ENCODE data around the gene PCDHA5. TPM values are rescaled to one million over a fixed set of nuclear protein-coding genes. Genes with fewer than 3 reads are reported as not detected.
"Not testable (repeated sequence)": the region's sequence is repeated elsewhere in the genome, so short reads cannot be mapped to it uniquely, and the experiment has no call there.

The PCDHA5 gene
- 2.4 and 2.7 TPM in 2 replicates for total RNA-seq (ENCODE audit: low replicate concordance)

DNA sequence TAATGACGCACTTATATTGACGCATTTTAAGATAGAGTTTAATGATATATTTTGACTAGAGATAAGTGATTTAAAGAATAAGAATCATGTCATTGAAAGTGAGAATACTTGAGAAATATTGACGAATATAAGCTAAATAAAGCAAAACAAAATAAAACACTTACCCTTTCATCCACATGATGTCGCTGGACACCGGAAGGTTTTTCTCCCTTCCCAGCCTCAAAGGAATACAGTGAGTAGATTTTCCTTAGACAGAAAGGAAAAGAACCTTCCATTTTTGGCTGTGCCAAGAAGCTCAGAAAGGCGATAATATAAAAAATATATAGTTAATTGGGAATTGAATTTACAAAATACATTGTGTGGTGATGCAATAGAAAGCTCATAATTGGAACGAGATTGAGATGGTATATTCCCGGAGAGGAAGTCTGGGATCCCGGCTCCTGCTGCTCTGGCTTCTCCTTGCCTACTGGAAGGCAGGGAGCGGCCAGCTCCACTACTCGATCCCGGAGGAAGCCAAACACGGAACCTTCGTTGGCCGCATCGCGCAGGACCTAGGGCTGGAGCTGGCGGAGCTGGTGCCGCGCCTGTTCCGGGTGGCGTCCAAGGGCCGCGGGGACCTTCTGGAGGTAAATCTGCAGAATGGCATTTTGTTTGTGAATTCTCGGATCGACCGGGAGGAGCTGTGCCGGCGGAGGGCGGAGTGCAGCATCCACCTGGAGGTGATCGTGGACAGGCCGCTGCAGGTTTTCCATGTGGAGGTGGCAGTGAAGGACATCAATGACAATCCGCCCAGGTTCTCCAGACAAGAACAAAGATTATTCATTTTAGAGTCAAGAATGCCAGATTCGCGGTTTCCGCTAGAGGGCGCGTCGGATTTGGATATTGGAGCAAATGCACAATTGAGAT, at the start of gene PCDHA5:
Gene PCDHA5, plus strand, starts transcription at position 239 of the 906 bp plus-strand sequence.
- H3K9me3 Mint-ChIP-seq, result peaks cover 26% of the 10 kb centered on the region
- no peaks in the 10 kb centered on the region for H3K79me2 ChIP-seq (ENCODE audit: low read depth)
- H3K27ac Mint-ChIP-seq, result no peak within 1 kb of the TSS

DNA sequence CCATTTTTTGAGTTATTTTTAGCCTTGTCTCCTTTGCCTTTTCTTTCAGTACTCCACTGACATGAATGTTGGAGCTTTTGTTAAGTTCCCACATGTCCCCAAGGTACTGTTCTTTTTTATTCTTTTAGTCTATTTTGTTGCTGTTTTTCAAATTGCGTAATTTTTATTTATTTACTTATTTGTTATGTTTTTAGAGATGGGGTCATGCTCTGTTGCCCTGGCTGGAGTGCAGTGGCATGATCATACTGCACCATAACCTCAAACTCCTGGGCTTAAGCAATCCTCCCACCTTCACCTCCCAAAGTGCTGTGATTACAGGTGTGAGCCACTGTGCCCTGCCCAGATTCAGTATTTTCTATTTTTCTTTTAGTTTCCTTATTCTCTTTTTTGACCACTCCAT, 40.9 kb upstream of the PCDHA5 start:
- H3K9me3 Mint-ChIP-seq, result peaks cover 57% of the 10 kb centered on the region
- no peak overlapping the region for H3K27ac Mint-ChIP-seq

More for the DNA sequence above, at the start of gene PCDHA5:
- Histone ChIP-seq H3K27ac (no peak within 1 kb of the TSS), H2AFZ (replicated peaks) (no peak within 1 kb of the TSS), H3K9me3 (ENCODE audit: low read depth) (no peaks in the 10 kb centered on the region), H3K27me3 (no peaks in the 10 kb centered on the region), H3K4me1 (no peaks in the 10 kb centered on the region), H3F3A (ENCODE audit: low read depth) (no peaks in the 10 kb centered on the region), H3K9ac (no peak within 1 kb of the TSS), H4K20me1 (ENCODE audit: low read depth) (no peaks in the 10 kb centered on the region), H3K4me3 (no peak within 1 kb of the TSS), H3K36me3 (no peaks in the 10 kb centered on the region), H3K4me2 (no peak within 1 kb of the TSS)
- Mint-ChIP-seq H3K27me3 (ENCODE audit: insufficient read depth, low read depth) (no peaks in the 10 kb centered on the region), H3K4me1 (no peaks in the 10 kb centered on the region), H3K36me3 (peaks cover 31% of the 10 kb centered on the region), H3K4me3 (no peak within 1 kb of the TSS)
- no peak for TF ChIP-seq EZH2phosphoT487 (IDR thresholded peaks at IDR 0.05)
- no peak for TF ChIP-seq EZH2 (IDR thresholded peaks at IDR 0.05)
- TF ChIP-seq, protein P1, sequence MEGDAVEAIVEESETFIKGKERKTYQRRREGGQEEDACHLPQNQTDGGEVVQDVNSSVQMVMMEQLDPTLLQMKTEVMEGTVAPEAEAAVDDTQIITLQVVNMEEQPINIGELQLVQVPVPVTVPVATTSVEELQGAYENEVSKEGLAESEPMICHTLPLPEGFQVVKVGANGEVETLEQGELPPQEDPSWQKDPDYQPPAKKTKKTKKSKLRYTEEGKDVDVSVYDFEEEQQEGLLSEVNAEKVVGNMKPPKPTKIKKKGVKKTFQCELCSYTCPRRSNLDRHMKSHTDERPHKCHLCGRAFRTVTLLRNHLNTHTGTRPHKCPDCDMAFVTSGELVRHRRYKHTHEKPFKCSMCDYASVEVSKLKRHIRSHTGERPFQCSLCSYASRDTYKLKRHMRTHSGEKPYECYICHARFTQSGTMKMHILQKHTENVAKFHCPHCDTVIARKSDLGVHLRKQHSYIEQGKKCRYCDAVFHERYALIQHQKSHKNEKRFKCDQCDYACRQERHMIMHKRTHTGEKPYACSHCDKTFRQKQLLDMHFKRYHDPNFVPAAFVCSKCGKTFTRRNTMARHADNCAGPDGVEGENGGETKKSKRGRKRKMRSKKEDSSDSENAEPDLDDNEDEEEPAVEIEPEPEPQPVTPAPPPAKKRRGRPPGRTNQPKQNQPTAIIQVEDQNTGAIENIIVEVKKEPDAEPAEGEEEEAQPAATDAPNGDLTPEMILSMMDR (IDR thresholded peaks at IDR 0.05), result no peak
- DNase-seq (ENCODE audit: low spot score), result no peak

DNA sequence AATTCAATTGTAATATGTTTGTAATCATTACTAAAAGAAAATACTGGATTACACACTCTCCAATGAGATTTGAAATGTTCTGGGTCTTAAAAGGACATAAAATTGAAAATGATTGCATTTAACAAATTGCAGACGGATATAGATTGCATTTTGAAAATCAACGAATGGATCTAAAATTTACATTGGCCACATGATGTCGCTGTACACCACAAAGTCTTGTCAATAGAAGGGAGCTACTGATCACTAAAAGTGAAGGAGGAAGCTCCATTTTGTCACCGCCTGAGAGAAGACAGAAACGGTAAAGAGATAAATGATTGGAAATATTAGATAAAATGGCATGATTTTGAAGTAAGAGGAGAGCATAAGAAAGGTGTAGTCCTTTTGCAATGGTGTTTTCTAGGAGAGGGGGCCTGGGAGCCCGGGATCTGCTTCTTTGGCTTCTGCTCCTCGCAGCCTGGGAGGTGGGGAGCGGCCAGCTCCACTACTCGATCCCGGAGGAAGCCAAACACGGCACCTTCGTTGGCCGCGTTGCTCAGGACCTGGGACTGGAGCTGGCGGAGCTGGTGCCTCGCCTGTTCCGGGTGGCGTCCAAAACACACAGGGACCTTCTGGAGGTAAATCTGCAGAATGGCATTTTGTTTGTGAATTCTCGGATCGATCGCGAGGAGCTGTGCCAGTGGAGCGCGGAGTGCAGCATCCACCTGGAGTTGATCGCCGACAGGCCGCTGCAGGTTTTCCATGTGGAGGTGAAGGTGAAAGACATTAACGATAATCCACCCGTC, 35.3 kb upstream of the PCDHA5 start, which contains the start of gene PCDHA1:
Gene PCDHA1, plus strand, starts transcription at position 236 of the 782 bp plus-strand sequence.
- H3K9me3 Mint-ChIP-seq, result peaks cover 42% of the 10 kb centered on the region
- no peaks in the 10 kb centered on the region for H3K4me1 Mint-ChIP-seq
- no peak within 1 kb of the TSS for H3K4me3 Mint-ChIP-seq
- H3K4me3 ChIP-seq, result no peak within 1 kb of the TSS
- H3K79me2 ChIP-seq (ENCODE audit: low read depth), result no peaks in the 10 kb centered on the region
- no peak within 1 kb of the TSS for H3K4me2 ChIP-seq
- H4K20me1 ChIP-seq (ENCODE audit: low read depth), result no peaks in the 10 kb centered on the region
- H3K9me3 ChIP-seq (ENCODE audit: low read depth), result peaks cover 7% of the 10 kb centered on the region
- no peaks in the 10 kb centered on the region for H3K36me3 Mint-ChIP-seq
- no peak for DNase-seq (ENCODE audit: low spot score)
- H3K9ac ChIP-seq, result no peak within 1 kb of the TSS
- no peak for TF ChIP-seq EZH2 (IDR thresholded peaks at IDR 0.05)
- TF ChIP-seq, protein P1 (IDR thresholded peaks at IDR 0.05), result peak; percentile 37
- H2AFZ ChIP-seq (replicated peaks), result no peak within 1 kb of the TSS
- H3K36me3 ChIP-seq, result no peaks in the 10 kb centered on the region
- H3K27ac ChIP-seq, result no peak within 1 kb of the TSS
- no peak within 1 kb of the TSS for H3K27ac Mint-ChIP-seq
- H3K27me3 ChIP-seq, result no peaks in the 10 kb centered on the region
- peaks cover 2% of the 10 kb centered on the region for H3K27me3 Mint-ChIP-seq (ENCODE audit: insufficient read depth, low read depth)
- H3F3A ChIP-seq (ENCODE audit: low read depth), result no peaks in the 10 kb centered on the region
- no peaks in the 10 kb centered on the region for H3K4me1 ChIP-seq

More for the DNA sequence above, 40.9 kb upstream of the PCDHA5 start:
- Histone ChIP-seq H2AFZ (replicated peaks) (no peak overlapping the region), H3K27ac (no peak overlapping the region), H3K4me3 (no peak overlapping the region), H3K9me3 (ENCODE audit: low read depth) (peaks cover 2% of the 10 kb centered on the region), H3K4me2 (no peak overlapping the region), H4K20me1 (ENCODE audit: low read depth) (no peaks in the 10 kb centered on the region), H3K36me3 (no peaks in the 10 kb centered on the region), H3K79me2 (ENCODE audit: low read depth) (no peaks in the 10 kb centered on the region), H3F3A (ENCODE audit: low read depth) (no peaks in the 10 kb centered on the region), H3K27me3 (no peaks in the 10 kb centered on the region), H3K9ac (no peak overlapping the region), H3K4me1 (no peaks in the 10 kb centered on the region)
- TF ChIP-seq, protein P1 (IDR thresholded peaks at IDR 0.05), result no peak
- no peak for TF ChIP-seq EZH2 (IDR thresholded peaks at IDR 0.05)
- TF ChIP-seq EZH2phosphoT487 (IDR thresholded peaks at IDR 0.05), result no peak
- Mint-ChIP-seq H3K4me1 (no peaks in the 10 kb centered on the region), H3K27me3 (ENCODE audit: insufficient read depth, low read depth) (peaks cover 2% of the 10 kb centered on the region), H3K36me3 (no peaks in the 10 kb centered on the region), H3K4me3 (no peak overlapping the region)
- DNase-seq (ENCODE audit: low spot score), result no peak

DNA sequence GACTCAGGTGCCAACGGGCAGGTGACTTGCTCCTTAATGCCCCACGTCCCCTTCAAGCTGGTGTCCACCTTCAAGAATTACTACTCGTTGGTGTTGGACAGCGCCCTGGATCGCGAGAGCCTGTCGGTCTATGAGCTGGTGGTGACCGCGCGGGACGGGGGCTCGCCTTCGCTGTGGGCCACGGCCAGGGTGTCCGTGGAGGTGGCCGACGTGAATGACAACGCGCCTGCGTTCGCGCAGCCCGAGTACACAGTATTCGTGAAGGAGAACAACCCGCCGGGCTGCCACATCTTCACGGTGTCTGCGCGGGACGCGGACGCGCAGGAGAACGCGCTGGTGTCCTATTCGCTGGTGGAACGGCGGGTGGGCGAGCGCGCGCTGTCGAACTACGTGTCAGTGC, 34.0 kb upstream of the PCDHA5 start:
- not testable (repeated sequence) for H3K4me1 Mint-ChIP-seq; H3K4me1 ChIP-seq; H3K27me3 Mint-ChIP-seq (ENCODE audit: insufficient read depth, low read depth); H3K4me3 Mint-ChIP-seq; H3K4me3 ChIP-seq; H3K27ac ChIP-seq; H3K4me2 ChIP-seq; H3K36me3 Mint-ChIP-seq; H3K27ac Mint-ChIP-seq; H3K9ac ChIP-seq; H3K27me3 ChIP-seq; DNase-seq (ENCODE audit: low spot score); H3F3A ChIP-seq (ENCODE audit: low read depth); H3K36me3 ChIP-seq; H3K9me3 ChIP-seq (ENCODE audit: low read depth); H3K79me2 ChIP-seq (ENCODE audit: low read depth); H2AFZ ChIP-seq (replicated peaks); H4K20me1 ChIP-seq (ENCODE audit: low read depth)
- H3K9me3 Mint-ChIP-seq, result peaks cover 47% of the 10 kb centered on the region

DNA sequence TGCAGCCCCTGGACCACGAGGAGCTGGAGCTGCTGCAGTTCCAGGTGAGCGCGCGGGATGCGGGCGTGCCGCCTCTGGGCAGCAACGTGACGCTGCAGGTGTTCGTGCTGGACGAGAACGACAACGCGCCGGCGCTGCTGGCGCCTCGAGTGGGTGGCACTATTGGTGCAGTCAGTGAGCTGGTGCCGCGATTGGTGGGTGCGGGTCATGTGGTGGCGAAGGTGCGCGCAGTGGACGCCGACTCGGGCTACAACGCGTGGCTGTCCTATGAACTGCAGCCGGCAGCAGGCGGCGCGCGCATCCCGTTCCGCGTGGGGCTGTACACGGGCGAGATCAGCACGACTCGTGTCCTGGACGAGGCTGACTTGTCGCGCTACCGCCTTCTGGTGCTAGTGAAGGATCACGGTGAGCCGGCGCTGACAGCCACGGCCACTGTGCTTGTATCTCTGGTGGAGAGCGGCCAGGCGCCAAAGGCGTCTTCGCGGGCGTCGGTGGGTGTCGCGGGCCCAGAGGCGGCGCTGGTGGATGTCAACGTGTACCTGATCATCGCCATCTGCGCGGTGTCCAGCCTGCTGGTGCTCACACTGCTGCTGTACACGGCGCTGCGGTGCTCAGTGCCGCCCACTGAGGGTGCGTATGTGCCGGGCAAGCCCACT, 33.4 kb upstream of the PCDHA5 start:
- not testable (repeated sequence) for H3K36me3 Mint-ChIP-seq; H3F3A ChIP-seq (ENCODE audit: low read depth); H3K36me3 ChIP-seq; H3K27ac ChIP-seq; H3K9ac ChIP-seq; H3K9me3 ChIP-seq (ENCODE audit: low read depth); H3K4me3 ChIP-seq; H2AFZ ChIP-seq (replicated peaks); H3K4me1 ChIP-seq; H3K4me3 Mint-ChIP-seq; H3K27ac Mint-ChIP-seq; H3K79me2 ChIP-seq (ENCODE audit: low read depth); DNase-seq (ENCODE audit: low spot score); H3K27me3 ChIP-seq; H3K27me3 Mint-ChIP-seq (ENCODE audit: insufficient read depth, low read depth); H3K4me1 Mint-ChIP-seq; H4K20me1 ChIP-seq (ENCODE audit: low read depth); H3K4me2 ChIP-seq
- H3K9me3 Mint-ChIP-seq, result peaks cover 45% of the 10 kb centered on the region

All from neural progenitor cell (in vitro differentiated cells).